Endothelial cell of umbilical vein (primary cell): ENCODE results near the gene SPINK1. TPM values are rescaled to one million over a fixed set of nuclear protein-coding genes. Genes with fewer than 3 reads are reported as not detected.

Experiments used
- BruUV-seq: library from RNA; stranded (reverse); fragments of 400-500 nt; replicated peaks from 2 replicates; lab custom pipeline; 2021; lab: Mats Ljungman, UMichigan
- CTCF ChIA-PET: fragments of 300-600, 350-600 bp; sonication (Branson Sonifier 250); formaldehyde crosslinking; loops from one replicate; lab custom pipeline; 2021; ENCODE audit warnings: antibody characterized with exemption, inconsistent platforms; lab: Charles Lee
- POLR2A ChIA-PET: fragments of 300-600, 350-600 bp; sonication (Branson Sonifier 250); formaldehyde crosslinking; loops from one replicate; lab custom pipeline; 2021; ENCODE audit warnings: antibody characterized with exemption, inconsistent platforms; lab: Charles Lee
- DNase-seq: peaks from one replicate; pipeline ENCODE4 v3.0.0-alpha.2; 2011; ENCODE audit warnings: low read depth, low spot score
- FAIRE-seq: peaks from 2 replicates; lab custom pipeline; 2011; peaks lifted over from hg19 to GRCh38; lab: Jason Lieb, UNC
- H2AFZ ChIP-seq: 2 replicates; pipeline ENCODE4 v1.6.0; 2012; ENCODE audit warnings: low read depth, low read length, control low read depth, inconsistent platforms
- H3K27ac ChIP-seq: 2 replicates; pipeline ENCODE4 v1.5.1; 2011; ENCODE audit warnings: low read depth, mild to moderate bottlenecking, control low read depth, low read length, moderate library complexity; ENCODE audit not compliant: insufficient read depth
- H3K27me3 ChIP-seq, 2 experiments: 2 replicates each; pipeline versions ENCODE4 v1.6.0 to v1.6.1; 2011; ENCODE audit warnings: low read length in 2 of 2, mixed read lengths in 1 of 2; ENCODE audit not compliant: control insufficient read depth in 2 of 2, insufficient read depth in 2 of 2
- H3K36me3 ChIP-seq, 2 experiments: 2 replicates in 1 of 2; 3 replicates in 1 of 2; pipeline ENCODE4 v1.5.1; 2011; ENCODE audit warnings: low read length in 2 of 2, mild to moderate bottlenecking in 1 of 2, moderate library complexity in 1 of 2; ENCODE audit not compliant: control insufficient read depth in 2 of 2, insufficient read depth in 2 of 2; ENCODE audit errors: extremely low read depth in 1 of 2
- H3K4me1 ChIP-seq: 3 replicates; pipeline ENCODE4 v1.5.1; 2011; ENCODE audit warnings: mild to moderate bottlenecking, low read length; ENCODE audit not compliant: control insufficient read depth, insufficient read depth; ENCODE audit errors: extremely low read depth
- H3K4me2 ChIP-seq: 2 replicates; pipeline ENCODE4 v1.6.1; 2011; ENCODE audit warnings: low read length, control low read depth, mixed read lengths; ENCODE audit not compliant: insufficient read depth
- H3K4me3 ChIP-seq, 3 experiments: fragments of 200-600 bp in 1 of 3; sonication (generic), shearing (Covaris generic) in 1 of 3; replicated peaks in 1 of 3; 2 replicates each; pipeline ENCODE4 v1.5.1; 2011 to 2016; ENCODE audit warnings: control low read depth in 3 of 3, low read length in 3 of 3, mild to moderate bottlenecking in 2 of 3, inconsistent platforms in 1 of 3, low read depth in 1 of 3, moderate library complexity in 1 of 3; ENCODE audit not compliant: insufficient read depth in 1 of 3
- H3K79me2 ChIP-seq: 2 replicates; pipeline ENCODE4 v1.6.0; 2012; ENCODE audit warnings: low read length, inconsistent platforms; ENCODE audit not compliant: control insufficient read depth, insufficient read depth
- H3K9ac ChIP-seq: replicated peaks from 2 replicates; pipeline ENCODE3; 2011; ENCODE audit warnings: low read length, control low read depth; ENCODE audit not compliant: insufficient read depth; ENCODE audit errors: extremely low read depth
- H3K9me1 ChIP-seq: replicated peaks from 3 replicates; pipeline ENCODE4 v1.6.0; 2011; ENCODE audit warnings: mild to moderate bottlenecking, low read length; ENCODE audit not compliant: control insufficient read depth, insufficient read depth; ENCODE audit errors: extremely low read depth
- H3K9me3 ChIP-seq: replicated peaks from 2 replicates; pipeline ENCODE4 v1.5.1; 2012; ENCODE audit warnings: low read length, inconsistent platforms; ENCODE audit not compliant: control insufficient read depth, insufficient read depth
- H4K20me1 ChIP-seq: replicated peaks from 2 replicates; pipeline ENCODE3; 2011; ENCODE audit warnings: mild to moderate bottlenecking, low read length; ENCODE audit not compliant: control insufficient read depth, insufficient read depth; ENCODE audit errors: extremely low read depth
- CTCF ChIP-seq, 2 donors: IDR thresholded peaks; 1 replicate in 1 of 2; 2 replicates in 1 of 2; pipeline ENCODE4 v1.5.1; 2011; ENCODE audit warnings: low read length in 2 of 2, mild to moderate bottlenecking in 2 of 2, moderate library complexity in 2 of 2, control low read depth in 1 of 2, inconsistent platforms in 1 of 2, low read depth in 1 of 2; ENCODE audit not compliant: insufficient read depth in 1 of 2; ENCODE audit errors: extremely low read depth in 1 of 2
- EZH2 ChIP-seq: IDR thresholded peaks from 2 replicates; pipeline ENCODE4 v1.6.1; 2012; ENCODE audit warnings: borderline replicate concordance, low read depth, mild to moderate bottlenecking, moderate library complexity, low read length, inconsistent platforms; ENCODE audit not compliant: severe bottlenecking
- FOS ChIP-seq: IDR thresholded peaks from 2 replicates; pipeline ENCODE4 v1.6.1; 2011; ENCODE audit warnings: mild to moderate bottlenecking, low read length, moderate library complexity, borderline replicate concordance; ENCODE audit not compliant: insufficient read depth
- GATA2 ChIP-seq: IDR thresholded peaks from 2 replicates; pipeline ENCODE4 v1.7.0; 2011; ENCODE audit warnings: low read depth, mild to moderate bottlenecking, moderate library complexity, mixed read lengths, low read length; ENCODE audit not compliant: insufficient read length, insufficient read depth
- JUN ChIP-seq: IDR thresholded peaks from 2 replicates; pipeline ENCODE4 v1.6.1; 2011; ENCODE audit warnings: borderline replicate concordance, low read depth; ENCODE audit not compliant: insufficient read length, insufficient read depth
- MAX ChIP-seq: IDR thresholded peaks from 2 replicates; pipeline ENCODE4 v1.6.1; 2011; ENCODE audit not compliant: insufficient read depth, insufficient read length
- MYC ChIP-seq: IDR thresholded peaks from one replicate; pipeline ENCODE4 v1.6.1; 2011; ENCODE audit warnings: mild to moderate bottlenecking, low read depth, low read length
- POLR2A ChIP-seq: IDR thresholded peaks from 2 replicates; pipeline ENCODE4 v1.6.1; 2012; ENCODE audit warnings: low read depth, mild to moderate bottlenecking, control low read depth, low read length
- POLR2AphosphoS5 ChIP-seq: IDR thresholded peaks from 2 replicates; pipeline ENCODE4 v1.6.1; 2012; ENCODE audit warnings: low read depth, mild to moderate bottlenecking, control low read depth, low read length, moderate library complexity; ENCODE audit not compliant: insufficient read depth
- dilution Hi-C: fragments of 300-500 bp; cut with MboI; formaldehyde crosslinking; loops from one replicate; pipeline ENCODE4 v1.15.0; 2019; ENCODE audit warnings: low sequenced_read_pairs; ENCODE audit not compliant: extremely low pct_ligation_motif_present
- intact Hi-C: fragments of 100-400 bp; cut with micrococcal nuclease; formaldehyde crosslinking; loops from one replicate; pipeline ENCODE4 v1.10.0; 2022
- polyA plus RNA-seq, 4 experiments: library from polyadenylated mRNA; depleted of rRNA in 3 of 4; stranded (reverse) in 3 of 4; unstranded in 1 of 4; fragments of >200 nt; gene quantifications; 2 replicates each; pipeline versions ENCODE4 v1.2.1 to v1.2.3, GENCODE V29; 2011 to 2012; ENCODE audit warnings: missing spikeins in 1 of 4
- total RNA-seq: library from RNA; stranded (reverse); gene quantifications from 2 replicates; pipeline ENCODE4 v1.2.3, GENCODE V29; 2021

The SPINK1 gene
- total and polyA plus RNA-seq, 2 donors (not counting 3 experiments of a cell fraction or from before 2014, with no cell fraction given): not detected

DNA sequence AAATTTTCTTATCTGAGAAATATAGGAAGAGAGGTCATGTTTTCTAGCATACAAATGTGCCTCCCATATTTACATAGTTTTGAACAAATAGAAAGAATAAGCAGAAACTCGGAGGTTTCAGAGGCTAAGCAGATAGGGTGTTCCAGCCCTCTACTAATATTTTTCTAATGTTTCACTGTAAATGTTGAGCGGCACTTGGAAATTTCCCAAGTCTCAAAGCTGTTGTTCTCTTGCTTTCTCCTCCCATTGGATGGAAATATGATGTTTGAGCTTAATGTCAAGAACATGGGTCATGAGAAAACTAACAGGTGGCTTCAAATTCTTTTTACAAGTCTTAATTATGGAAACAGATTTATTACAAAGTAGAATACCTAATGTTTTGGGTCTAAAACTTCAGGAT lies 5.1 kb downstream of the SPINK1 start:
- Histone ChIP-seq H3K9me3 (no peaks in the 10 kb centered on the region), H3K79me2 (no peaks in the 10 kb centered on the region), H2AFZ (no peak overlapping the region), H3K27me3 (peaks cover 0 to 9% of the 10 kb centered on the region in 2 experiments), H4K20me1 (no peaks in the 10 kb centered on the region), H3K4me2 (no peak overlapping the region), H3K4me3 (no peak overlapping the region), H3K9me1 (no peaks in the 10 kb centered on the region), H3K36me3 (no peaks in the 10 kb centered on the region), H3K27ac (no peak overlapping the region), H3K9ac (no peak overlapping the region), H3K4me1 (no peaks in the 10 kb centered on the region)
- no TSS peak for BruUV-seq
- dilution Hi-C loops: no loop called here
- ChIA-PET POLR2A (no interaction called here), CTCF (interaction anchor here (6.3 kb wide), 1 partner anchor 196 kb away, joined by 301 read pairs; no protein-coding TSS in a partner anchor)
- intact Hi-C loops: no loop called here
- no peak for FAIRE-seq
- no peak for DNase-seq
- TF ChIP-seq CTCF (IDR thresholded peaks at IDR 0.05; ENCODE audit: extremely low read depth in 1 of 2, insufficient read depth in 1 of 2, low read depth in 1 of 2, low read length in 2 of 2) (no peak), EZH2 (no peak), GATA2 (no peak), FOS (no peak), JUN (no peak), MYC (no peak), MAX (no peak), POLR2AphosphoS5 (no peak), POLR2A (no peak)
